ENCODE measurements around the gene ZNF71. TPM values are rescaled to one million over a fixed set of nuclear protein-coding genes. Genes with fewer than 3 reads are reported as not detected.

ZNF71 gene
- total and polyA plus RNA-seq, 2 donors (not counting 3 experiments of a cell fraction or from before 2014, with no cell fraction given) = 9.7 to 10.1 TPM

GRCh38 chr19:56611288-56611687 lies 16.2 kb downstream of the ZNF71 start:
- Histone ChIP-seq H4K20me1 (replicated peaks; ENCODE audit: control insufficient read depth, extremely low read depth, insufficient read depth, low read length) (no peaks in the 10 kb centered on the region), H2AFZ (ENCODE audit: low read depth, low read length) (no peak overlapping the region), H3K9ac (replicated peaks; ENCODE audit: extremely low read depth, insufficient read depth, low read length) (no peak overlapping the region), H3K27ac (ENCODE audit: insufficient read depth, low read depth, low read length) (no peak overlapping the region), H3K4me1 (ENCODE audit: control insufficient read depth, extremely low read depth, insufficient read depth, low read length) (no peaks in the 10 kb centered on the region), H3K4me3 (replicated peaks in 1 of 3; ENCODE audit: insufficient read depth in 1 of 3, low read depth in 1 of 3, low read length in 3 of 3) (no peak overlapping the region), H3K36me3 (ENCODE audit: control insufficient read depth in 2 of 2, extremely low read depth in 1 of 2, insufficient read depth in 2 of 2, low read length in 2 of 2) (peaks cover 0 to 4% of the 10 kb centered on the region in 2 experiments), H3K79me2 (ENCODE audit: control insufficient read depth, insufficient read depth, low read length) (peaks cover 7% of the 10 kb centered on the region), H3K9me3 (replicated peaks; ENCODE audit: control insufficient read depth, insufficient read depth, low read length) (no peaks in the 10 kb centered on the region), H3K9me1 (replicated peaks; ENCODE audit: control insufficient read depth, extremely low read depth, insufficient read depth, low read length) (no peaks in the 10 kb centered on the region), H3K4me2 (ENCODE audit: insufficient read depth, low read length) (no peak overlapping the region), H3K27me3 (ENCODE audit: control insufficient read depth in 2 of 2, insufficient read depth in 2 of 2, low read length in 2 of 2) (no peaks in the 10 kb centered on the region)
- DNase-seq (ENCODE audit: low read depth, low spot score) = no peak
- BruUV-seq (replicated peaks) = no TSS peak
- intact Hi-C loops (cut with micrococcal nuclease) = no loop called here
- no peak for FAIRE-seq
- dilution Hi-C loops (cut with MboI; ENCODE audit: extremely low pct_ligation_motif_present, low sequenced_read_pairs) = no loop called here
- ChIA-PET POLR2A (no interaction called here), CTCF (no interaction called here)
- TF ChIP-seq POLR2A (IDR thresholded peaks at IDR 0.05; ENCODE audit: low read depth, low read length) = no peak
- TF ChIP-seq FOS (IDR thresholded peaks at IDR 0.05; ENCODE audit: borderline replicate concordance, insufficient read depth, low read length) = no peak
- no peak for TF ChIP-seq POLR2AphosphoS5 (IDR thresholded peaks at IDR 0.05; ENCODE audit: insufficient read depth, low read depth, low read length)
- TF ChIP-seq EZH2 (IDR thresholded peaks at IDR 0.05; ENCODE audit: borderline replicate concordance, low read depth, low read length, severe bottlenecking) = no peak
- TF ChIP-seq MYC (IDR thresholded peaks at IDR 0.05; ENCODE audit: low read depth, low read length) = no peak

- dilution Hi-C loops (cut with MboI; ENCODE audit: extremely low pct_ligation_motif_present, low sequenced_read_pairs) = no loop called here
Measured at GRCh38 chr19:56612737-56613136, 17.6 kb downstream of the ZNF71 start.

More at GRCh38 chr19:56612737-56613136, 17.6 kb downstream of the ZNF71 start:
- H3K4me2 ChIP-seq (ENCODE audit: insufficient read depth, low read length) = no peak overlapping the region
- no peak overlapping the region for H3K27ac ChIP-seq (ENCODE audit: insufficient read depth, low read depth, low read length)
- no peak overlapping the region for H2AFZ ChIP-seq (ENCODE audit: low read depth, low read length)
- no peaks in the 10 kb centered on the region for H4K20me1 ChIP-seq (replicated peaks; ENCODE audit: control insufficient read depth, extremely low read depth, insufficient read depth, low read length)
- no peaks in the 10 kb centered on the region for H3K9me3 ChIP-seq (replicated peaks; ENCODE audit: control insufficient read depth, insufficient read depth, low read length)
- no peaks in the 10 kb centered on the region for H3K27me3 ChIP-seq (ENCODE audit: control insufficient read depth in 2 of 2, insufficient read depth in 2 of 2, low read length in 2 of 2)
- peaks cover 0 to 4% of the 10 kb centered on the region in 2 experiments for H3K36me3 ChIP-seq (ENCODE audit: control insufficient read depth in 2 of 2, extremely low read depth in 1 of 2, insufficient read depth in 2 of 2, low read length in 2 of 2)
- no peak overlapping the region for H3K4me3 ChIP-seq (replicated peaks in 1 of 3; ENCODE audit: insufficient read depth in 1 of 3, low read depth in 1 of 3, low read length in 3 of 3)
- H3K4me1 ChIP-seq (ENCODE audit: control insufficient read depth, extremely low read depth, insufficient read depth, low read length) = no peaks in the 10 kb centered on the region
- ChIA-PET POLR2A (no interaction called here), CTCF (no interaction called here)
- H3K9me1 ChIP-seq (replicated peaks; ENCODE audit: control insufficient read depth, extremely low read depth, insufficient read depth, low read length) = no peaks in the 10 kb centered on the region
- H3K9ac ChIP-seq (replicated peaks; ENCODE audit: extremely low read depth, insufficient read depth, low read length) = no peak overlapping the region
- TF ChIP-seq POLR2AphosphoS5 (IDR thresholded peaks at IDR 0.05; ENCODE audit: insufficient read depth, low read depth, low read length) (no peak), CTCF (IDR thresholded peaks at IDR 0.05; ENCODE audit: extremely low read depth in 1 of 2, insufficient read depth in 1 of 2, low read depth in 1 of 2, low read length in 2 of 2) (no peak), GATA2 (IDR thresholded peaks at IDR 0.05; ENCODE audit: insufficient read depth, insufficient read length, low read depth, low read length) (no peak), FOS (IDR thresholded peaks at IDR 0.05; ENCODE audit: borderline replicate concordance, insufficient read depth, low read length) (no peak), JUN (IDR thresholded peaks at IDR 0.05; ENCODE audit: borderline replicate concordance, insufficient read depth, insufficient read length, low read depth) (no peak), POLR2A (IDR thresholded peaks at IDR 0.05; ENCODE audit: low read depth, low read length) (no peak), MYC (IDR thresholded peaks at IDR 0.05; ENCODE audit: low read depth, low read length) (no peak), MAX (IDR thresholded peaks at IDR 0.05; ENCODE audit: insufficient read depth, insufficient read length) (no peak), EZH2 (IDR thresholded peaks at IDR 0.05; ENCODE audit: borderline replicate concordance, low read depth, low read length, severe bottlenecking) (no peak)
- intact Hi-C loops (cut with micrococcal nuclease) = no loop called here
- peaks cover 5% of the 10 kb centered on the region for H3K79me2 ChIP-seq (ENCODE audit: control insufficient read depth, insufficient read depth, low read length)
- FAIRE-seq = no peak
- no TSS peak for BruUV-seq (replicated peaks)
- no peak for DNase-seq (ENCODE audit: low read depth, low spot score)
